Measurements from ENCODE around the gene ANTXRL. TPM values are rescaled to one million over a fixed set of nuclear protein-coding genes. Genes with fewer than 3 reads are reported as not detected.

ANTXRL gene
- total RNA-seq, 1 donor from 2014 or later: not detected

Other genes starting within 250 kb of the ANTXRL start
- gene MSMB, start 240.7 kb upstream of the ANTXRL start, total RNA-seq: not detected in 2 replicates
- gene ANXA8L1, start 88.8 kb downstream of the ANTXRL start, total RNA-seq: not detected in 2 replicates
- gene NPY4R, start 179.0 kb downstream of the ANTXRL start, total RNA-seq: not detected in 2 replicates